ENCODE results near the gene GPR32. TPM values are rescaled to one million over a fixed set of nuclear protein-coding genes. Genes with fewer than 3 reads are reported as not detected.

The GPR32 gene
- total RNA-seq, 1 experiment from 2014 or later = not detected

DNA sequence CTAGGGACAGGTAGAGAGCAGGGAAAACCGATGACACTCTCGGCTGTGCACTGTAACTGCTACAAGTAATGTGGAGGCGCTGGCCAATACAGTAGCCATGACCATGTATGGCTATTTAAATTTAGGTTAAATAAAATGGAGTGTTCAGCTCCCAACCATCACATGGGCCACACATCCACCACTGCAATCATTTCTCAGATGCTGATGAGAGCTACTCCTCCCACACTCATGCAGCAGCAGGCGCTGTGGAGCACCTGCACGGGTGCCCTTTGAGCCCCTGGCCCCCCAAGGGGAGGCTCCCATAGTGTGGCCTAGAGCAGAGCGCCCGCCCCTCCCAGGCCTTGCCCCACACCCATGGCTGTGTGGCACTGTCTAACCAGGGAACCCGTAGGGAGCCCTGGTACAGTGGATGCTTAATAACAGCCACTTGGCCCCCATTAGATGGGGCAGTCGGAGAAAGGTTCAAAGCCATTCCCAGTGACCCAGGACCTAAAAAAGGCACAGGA is 25.9 kb downstream of the GPR32 start (continued):
- TF ChIP-seq HMGXB4 (CRISPR knock-in tag; IDR thresholded peaks at IDR 0.05) (0 out of 2 replicates have a peak, but pooled peaks have one; percentile 22), USF1 (CRISPR knock-in tag; IDR thresholded peaks at IDR 0.05) (peak; percentile 43; the same call in 1 of the 2 replicates), PRRX2 (CRISPR knock-in tag; IDR thresholded peaks at IDR 0.05) (no peak; the same call in 1 of the 2 replicates), ESRRA (CRISPR knock-in tag; IDR thresholded peaks at IDR 0.05; ENCODE audit: borderline replicate concordance) (no peak), ZNF121 (CRISPR knock-in tag; IDR thresholded peaks at IDR 0.05) (no peak)
- TF ChIP-seq, protein P1, sequence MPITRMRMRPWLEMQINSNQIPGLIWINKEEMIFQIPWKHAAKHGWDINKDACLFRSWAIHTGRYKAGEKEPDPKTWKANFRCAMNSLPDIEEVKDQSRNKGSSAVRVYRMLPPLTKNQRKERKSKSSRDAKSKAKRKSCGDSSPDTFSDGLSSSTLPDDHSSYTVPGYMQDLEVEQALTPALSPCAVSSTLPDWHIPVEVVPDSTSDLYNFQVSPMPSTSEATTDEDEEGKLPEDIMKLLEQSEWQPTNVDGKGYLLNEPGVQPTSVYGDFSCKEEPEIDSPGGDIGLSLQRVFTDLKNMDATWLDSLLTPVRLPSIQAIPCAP (CRISPR knock-in tag; IDR thresholded peaks at IDR 0.05) = no peak

GRCh38 chr19:50796634-50797428 is 26.6 kb downstream of the GPR32 start:
- peak overlapping the region; percentile 58; the same call in 1 of the 2 replicates for H3K27ac Mint-ChIP-seq
- ChIA-PET CTCF (interaction anchor here (1.1 to 5.1 kb wide), 9 partner anchors 8 to 268 kb away, joined by 3 to 38 read pairs (median 4); partner anchors contain the start of gene KLK13), POLR2A (interaction anchor here (0.6 to 1.4 kb wide), 4 partner anchors 8 to 413 kb away, joined by 3 to 6 read pairs (median 3); no protein-coding TSS in a partner anchor)
- H3K4me3 Mint-ChIP-seq = no peak overlapping the region
- peaks cover 21% of the 10 kb centered on the region for H3K4me1 Mint-ChIP-seq
- H3K36me3 Mint-ChIP-seq = peaks cover 35% of the 10 kb centered on the region
- H3K9me3 Mint-ChIP-seq = no peaks in the 10 kb centered on the region
- ATAC-seq (peak; percentile 0; the same call in 1 of the 2 replicates), DNase-seq (ENCODE audit: low spot score) (no peak)
- peaks cover 12% of the 10 kb centered on the region; the same call in 1 of the 2 replicates for H3K27me3 Mint-ChIP-seq (ENCODE audit: low read depth)
- TF ChIP-seq, protein P2, sequence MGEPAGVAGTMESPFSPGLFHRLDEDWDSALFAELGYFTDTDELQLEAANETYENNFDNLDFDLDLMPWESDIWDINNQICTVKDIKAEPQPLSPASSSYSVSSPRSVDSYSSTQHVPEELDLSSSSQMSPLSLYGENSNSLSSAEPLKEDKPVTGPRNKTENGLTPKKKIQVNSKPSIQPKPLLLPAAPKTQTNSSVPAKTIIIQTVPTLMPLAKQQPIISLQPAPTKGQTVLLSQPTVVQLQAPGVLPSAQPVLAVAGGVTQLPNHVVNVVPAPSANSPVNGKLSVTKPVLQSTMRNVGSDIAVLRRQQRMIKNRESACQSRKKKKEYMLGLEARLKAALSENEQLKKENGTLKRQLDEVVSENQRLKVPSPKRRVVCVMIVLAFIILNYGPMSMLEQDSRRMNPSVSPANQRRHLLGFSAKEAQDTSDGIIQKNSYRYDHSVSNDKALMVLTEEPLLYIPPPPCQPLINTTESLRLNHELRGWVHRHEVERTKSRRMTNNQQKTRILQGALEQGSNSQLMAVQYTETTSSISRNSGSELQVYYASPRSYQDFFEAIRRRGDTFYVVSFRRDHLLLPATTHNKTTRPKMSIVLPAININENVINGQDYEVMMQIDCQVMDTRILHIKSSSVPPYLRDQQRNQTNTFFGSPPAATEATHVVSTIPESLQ (CRISPR knock-in tag; IDR thresholded peaks at IDR 0.05) = no peak
- TF ChIP-seq AR (CRISPR knock-in tag; IDR thresholded peaks at IDR 0.05) (peak; percentile 71; the same call in 1 of the 2 replicates), TP53 (CRISPR knock-in tag; IDR thresholded peaks at IDR 0.05) (no peak), ZNF532 (CRISPR knock-in tag; IDR thresholded peaks at IDR 0.05; ENCODE audit: borderline replicate concordance) (peak; percentile 80; the same call in 1 of the 2 replicates), ATF1 (CRISPR knock-in tag; IDR thresholded peaks at IDR 0.05) (no peak), ETV6 (CRISPR knock-in tag; IDR thresholded peaks at IDR 0.05) (peak; percentile 15; the same call in 1 of the 2 replicates)
- TF ChIP-seq, protein P3, sequence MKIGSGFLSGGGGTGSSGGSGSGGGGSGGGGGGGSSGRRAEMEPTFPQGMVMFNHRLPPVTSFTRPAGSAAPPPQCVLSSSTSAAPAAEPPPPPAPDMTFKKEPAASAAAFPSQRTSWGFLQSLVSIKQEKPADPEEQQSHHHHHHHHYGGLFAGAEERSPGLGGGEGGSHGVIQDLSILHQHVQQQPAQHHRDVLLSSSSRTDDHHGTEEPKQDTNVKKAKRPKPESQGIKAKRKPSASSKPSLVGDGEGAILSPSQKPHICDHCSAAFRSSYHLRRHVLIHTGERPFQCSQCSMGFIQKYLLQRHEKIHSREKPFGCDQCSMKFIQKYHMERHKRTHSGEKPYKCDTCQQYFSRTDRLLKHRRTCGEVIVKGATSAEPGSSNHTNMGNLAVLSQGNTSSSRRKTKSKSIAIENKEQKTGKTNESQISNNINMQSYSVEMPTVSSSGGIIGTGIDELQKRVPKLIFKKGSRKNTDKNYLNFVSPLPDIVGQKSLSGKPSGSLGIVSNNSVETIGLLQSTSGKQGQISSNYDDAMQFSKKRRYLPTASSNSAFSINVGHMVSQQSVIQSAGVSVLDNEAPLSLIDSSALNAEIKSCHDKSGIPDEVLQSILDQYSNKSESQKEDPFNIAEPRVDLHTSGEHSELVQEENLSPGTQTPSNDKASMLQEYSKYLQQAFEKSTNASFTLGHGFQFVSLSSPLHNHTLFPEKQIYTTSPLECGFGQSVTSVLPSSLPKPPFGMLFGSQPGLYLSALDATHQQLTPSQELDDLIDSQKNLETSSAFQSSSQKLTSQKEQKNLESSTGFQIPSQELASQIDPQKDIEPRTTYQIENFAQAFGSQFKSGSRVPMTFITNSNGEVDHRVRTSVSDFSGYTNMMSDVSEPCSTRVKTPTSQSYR (CRISPR knock-in tag; IDR thresholded peaks at IDR 0.05) = 0 out of 2 replicates have a peak, but pooled peaks have one; percentile 48
